CD4-positive, alpha-beta T cell treated with Interleukin-4 for 1 hour (primary cell): Measurements from ENCODE around the gene ARL2BP.
A peak's percentile ranks its signal among the peaks of the same experiment; 100 is the strongest.

Experiments
- DNase-seq, 2 donors: peaks; one replicate each; pipeline ENCODE4 v3.0.0-alpha.2; 2020 to 2022

Gene ARL2BP

DNA sequence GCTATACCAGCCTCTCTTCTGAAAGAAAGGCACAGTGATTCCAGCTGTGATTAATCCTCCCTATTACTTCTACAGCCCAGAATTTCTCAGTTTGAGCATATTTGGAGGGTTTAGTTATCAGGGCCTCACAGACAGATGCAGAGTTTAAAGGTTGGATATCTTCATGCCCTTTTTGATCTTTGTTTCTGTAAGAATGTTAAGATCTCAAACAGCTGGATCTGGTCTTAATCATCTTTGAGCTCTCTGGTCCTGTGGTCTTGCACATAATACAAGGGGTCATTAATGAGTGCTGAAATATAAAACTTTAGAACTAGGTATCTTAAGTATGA lies 9.1 kb upstream of the ARL2BP start:
- DNase-seq: no peak

DNA sequence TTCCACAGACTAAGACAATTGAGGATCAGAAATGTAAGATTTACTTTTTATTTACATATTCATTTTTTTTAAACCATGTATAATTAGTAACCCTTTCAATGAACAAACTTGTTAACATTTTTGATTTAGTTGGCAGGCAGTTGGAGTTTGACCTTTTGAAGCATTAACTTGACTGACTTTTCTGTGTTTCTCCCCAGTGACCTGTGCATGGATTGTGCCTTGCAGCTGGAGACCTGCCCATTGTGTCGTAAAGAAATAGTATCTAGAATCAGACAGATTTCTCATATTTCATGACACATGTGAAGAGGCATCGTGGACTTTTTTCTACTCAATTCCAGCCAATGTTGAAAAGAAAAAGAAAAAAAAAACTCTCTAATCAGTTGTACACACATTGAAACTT lies 6.4 kb upstream of the ARL2BP start:
- no peak for DNase-seq

- no peak for DNase-seq
Observed at GRCh38 chr16:57239107-57239506, 6.0 kb upstream of the ARL2BP start.

DNA sequence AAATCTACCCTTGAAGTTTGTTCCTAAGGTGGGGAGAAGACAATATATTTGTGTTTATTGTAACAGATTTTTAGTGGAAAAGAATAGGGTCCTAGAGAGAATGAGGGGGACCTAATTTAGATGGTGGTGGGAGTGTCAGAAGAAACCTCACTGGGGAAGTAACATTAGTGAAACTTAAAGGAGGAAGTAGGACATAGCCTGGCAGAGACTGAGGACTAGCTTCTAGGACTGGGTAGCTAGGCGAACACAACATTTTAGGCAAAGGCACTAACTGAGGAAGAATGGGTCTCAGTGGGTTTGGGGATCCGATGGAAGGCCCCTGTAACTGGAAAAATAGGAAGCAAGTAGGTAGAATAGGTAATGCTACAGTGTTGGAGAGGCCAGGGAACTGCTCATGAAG lies 4.2 kb upstream of the ARL2BP start:
- no peak for DNase-seq

DNA sequence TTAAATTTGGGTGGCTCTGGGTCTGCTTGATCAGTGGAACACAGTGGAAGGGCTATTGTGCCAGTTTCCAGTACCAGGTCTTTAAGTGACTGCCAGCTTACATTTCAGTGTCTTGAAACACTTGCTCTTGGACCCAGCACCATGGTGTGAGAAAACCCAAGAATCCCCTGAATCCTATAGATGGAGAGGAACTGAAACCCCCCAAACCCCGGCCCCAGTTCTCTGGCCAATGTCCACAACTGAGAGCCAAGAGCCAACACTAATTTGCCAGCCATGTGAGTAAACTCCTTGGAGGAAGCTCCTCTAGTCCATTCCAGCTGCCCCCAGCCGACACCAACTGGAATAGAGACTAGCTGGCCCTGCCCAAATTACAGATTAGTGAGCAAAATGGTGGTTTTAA lies 2.4 kb upstream of the ARL2BP start:
- DNase-seq: no peak

- no peak for DNase-seq
Observed at GRCh38 chr16:57244463-57244766, 644 bp upstream of the ARL2BP start.

- no peak for DNase-seq
Observed at GRCh38 chr16:57245472-57246113, 534 bp downstream of the ARL2BP start.

DNA sequence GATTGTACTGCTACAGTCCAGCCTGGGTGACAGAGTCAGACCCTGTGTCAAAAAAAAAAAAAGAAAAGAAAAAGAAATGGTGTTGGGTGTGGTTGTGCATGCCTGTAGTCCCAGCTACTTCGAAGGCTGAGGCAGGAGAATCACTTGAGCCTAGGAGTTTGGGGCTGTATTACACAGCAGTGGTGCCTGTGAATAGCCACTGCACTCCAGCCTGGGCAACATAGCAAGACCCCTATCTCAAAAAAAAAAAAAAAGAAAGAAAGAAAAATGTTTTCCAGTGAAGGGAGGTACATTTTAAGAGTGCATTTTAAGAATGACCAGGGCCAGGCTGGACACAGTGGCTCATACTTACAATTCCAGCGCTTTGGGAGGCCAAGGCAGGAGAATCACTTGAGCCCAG lies 6.3 kb downstream of the ARL2BP start:
- DNase-seq: no peak

DNA sequence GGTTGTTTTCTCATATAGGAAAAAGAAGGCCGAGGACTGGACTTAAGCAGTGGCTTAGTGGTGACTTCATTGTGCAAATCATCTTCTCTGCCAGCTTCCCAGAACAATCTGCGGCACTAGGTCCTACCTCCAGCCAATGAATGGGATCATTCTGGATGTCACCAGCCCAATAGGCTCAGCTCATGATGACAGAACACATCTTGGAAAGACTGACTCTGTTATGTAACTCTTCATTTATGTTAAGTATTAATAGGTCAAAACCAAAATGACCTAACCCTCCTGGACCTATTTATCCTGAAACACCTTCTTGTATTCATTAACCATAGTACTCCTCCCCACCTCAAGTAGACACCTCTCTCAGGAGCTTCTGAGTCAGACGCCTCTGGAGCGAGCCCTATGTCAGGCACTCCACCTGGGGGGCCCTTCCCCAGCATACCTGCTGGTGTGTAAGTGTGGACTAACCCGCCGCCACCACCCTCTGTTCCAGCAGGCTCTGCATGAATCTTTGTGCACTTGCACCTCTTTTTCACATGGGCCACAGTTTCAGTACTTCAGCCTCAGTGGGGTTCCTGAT lies 7.2 kb downstream of the ARL2BP start:
- no peak for DNase-seq

DNA sequence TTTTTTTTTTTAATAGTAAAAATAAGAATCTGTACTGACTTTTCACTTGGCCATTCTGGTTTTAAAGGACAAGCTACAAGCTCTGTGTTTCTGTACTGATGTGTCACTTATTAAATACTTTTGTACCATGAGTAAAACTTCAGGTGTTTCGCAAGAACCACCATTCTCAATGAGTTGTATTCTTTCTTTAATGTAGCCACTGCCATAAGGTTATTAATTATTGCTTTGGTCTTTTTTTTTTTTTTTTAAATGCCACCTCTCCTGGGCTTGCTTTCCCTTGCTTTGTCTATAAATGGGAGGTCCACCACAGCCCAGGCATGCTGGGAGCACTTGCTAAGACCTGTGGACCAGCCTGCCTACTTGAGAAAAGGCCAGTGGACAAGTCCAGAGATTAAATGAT lies 8.4 kb downstream of the ARL2BP start:
- no peak for DNase-seq

GRCh38 chr16:57255686-57256415 lies 10.8 kb downstream of the ARL2BP start:
- DNase-seq: no peak

DNA sequence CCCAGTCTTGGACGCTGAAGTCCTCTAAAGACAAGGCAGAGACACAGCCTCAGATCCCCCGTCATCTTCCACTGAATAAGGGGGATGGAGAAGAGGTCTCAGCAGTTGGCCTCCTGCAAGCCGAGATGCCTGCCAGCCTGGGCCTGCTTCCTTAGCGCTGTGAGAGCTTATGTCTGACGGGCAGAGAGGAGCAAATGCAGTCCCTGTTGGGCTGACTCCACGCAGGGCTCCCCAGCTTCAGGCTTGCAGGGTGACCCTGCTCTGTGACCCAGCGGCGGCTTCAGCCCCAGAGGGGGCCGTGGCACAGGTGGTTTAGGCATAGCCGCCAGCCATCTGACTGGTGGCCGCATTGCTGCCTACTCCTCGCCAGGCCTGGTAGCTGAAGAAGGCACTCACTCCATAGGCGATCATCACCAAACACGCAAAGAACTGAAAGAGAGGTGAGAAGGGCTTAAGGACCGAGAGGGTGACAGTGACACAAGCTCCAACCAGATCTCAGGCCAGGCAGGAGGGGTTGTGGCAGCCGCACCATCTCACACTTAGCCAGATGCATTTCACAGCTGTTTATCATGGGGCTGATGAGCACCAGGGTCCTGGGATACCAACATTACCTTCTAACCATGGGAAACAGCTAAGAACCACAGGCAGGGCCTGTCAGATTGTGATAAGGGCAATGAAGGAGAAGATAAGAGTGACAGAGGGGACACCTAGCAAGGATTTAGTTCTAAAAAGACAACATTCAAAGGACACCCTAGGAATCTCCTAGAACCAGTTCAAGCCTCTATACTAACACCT lies 11.7 kb downstream of the ARL2BP start:
- DNase-seq: no peak

DNA sequence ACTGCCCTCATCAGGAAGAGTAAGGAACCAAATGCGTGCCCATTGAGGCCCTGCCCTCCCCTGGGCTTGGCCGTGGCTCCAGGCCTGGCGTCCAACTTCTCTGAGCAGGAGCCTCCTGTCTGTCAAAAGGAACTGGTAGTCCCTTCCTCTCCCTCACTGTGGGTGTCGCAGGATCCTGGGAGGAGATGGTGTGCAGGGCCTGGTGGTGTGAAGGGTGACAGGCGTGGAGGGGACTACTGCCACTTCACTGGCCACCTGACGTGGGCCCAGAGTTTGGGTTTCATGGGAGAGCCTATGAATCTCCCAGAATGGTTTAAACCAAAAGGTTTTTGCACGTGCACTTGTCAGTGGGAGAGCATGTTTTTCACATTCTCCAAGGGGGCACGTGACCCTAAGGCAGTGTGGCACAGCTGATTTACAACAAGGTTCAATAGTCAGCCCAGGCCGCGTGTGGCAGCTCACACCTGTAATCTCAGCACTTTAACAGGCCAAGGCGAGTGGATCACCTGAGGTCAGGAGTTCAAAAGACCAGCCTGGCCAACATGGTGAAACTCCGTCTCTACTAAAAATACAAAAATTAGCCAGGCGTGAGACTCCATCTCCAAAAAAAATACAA lies 12.5 kb downstream of the ARL2BP start:
- DNase-seq: no peak

DNA sequence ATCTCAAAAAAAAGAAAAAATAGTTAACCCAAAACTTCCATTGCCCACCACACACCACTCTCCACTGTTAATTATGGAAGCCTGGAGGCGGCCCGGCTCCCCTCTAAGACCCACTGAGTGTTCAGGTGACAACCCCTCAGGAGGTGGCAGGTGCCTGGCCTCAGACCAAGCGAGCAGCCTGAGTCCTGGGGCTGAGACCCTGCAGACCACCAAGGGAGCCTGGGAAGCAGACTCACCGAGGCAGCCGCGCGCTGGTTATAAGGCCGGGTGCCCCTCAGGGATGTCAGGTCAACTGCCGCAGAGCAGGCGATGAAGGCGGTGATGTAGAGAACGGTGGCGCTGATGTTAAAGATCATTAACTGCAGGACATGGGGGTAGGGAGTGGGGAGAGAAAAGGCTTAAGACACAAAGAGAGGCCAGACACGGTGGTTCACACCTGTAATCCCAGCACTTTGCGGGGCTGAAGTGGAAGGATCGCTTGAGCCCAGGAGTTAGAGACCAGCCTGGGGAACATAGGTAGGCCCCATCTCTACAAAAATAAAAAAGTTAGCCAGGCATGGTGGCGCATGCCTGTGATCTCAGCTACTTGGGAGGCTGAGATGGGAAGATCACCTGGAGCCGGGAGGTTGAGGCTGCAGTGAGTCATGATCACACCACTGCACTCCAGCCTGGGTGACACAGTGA lies 13.3 kb downstream of the ARL2BP start:
- no peak for DNase-seq

DNA sequence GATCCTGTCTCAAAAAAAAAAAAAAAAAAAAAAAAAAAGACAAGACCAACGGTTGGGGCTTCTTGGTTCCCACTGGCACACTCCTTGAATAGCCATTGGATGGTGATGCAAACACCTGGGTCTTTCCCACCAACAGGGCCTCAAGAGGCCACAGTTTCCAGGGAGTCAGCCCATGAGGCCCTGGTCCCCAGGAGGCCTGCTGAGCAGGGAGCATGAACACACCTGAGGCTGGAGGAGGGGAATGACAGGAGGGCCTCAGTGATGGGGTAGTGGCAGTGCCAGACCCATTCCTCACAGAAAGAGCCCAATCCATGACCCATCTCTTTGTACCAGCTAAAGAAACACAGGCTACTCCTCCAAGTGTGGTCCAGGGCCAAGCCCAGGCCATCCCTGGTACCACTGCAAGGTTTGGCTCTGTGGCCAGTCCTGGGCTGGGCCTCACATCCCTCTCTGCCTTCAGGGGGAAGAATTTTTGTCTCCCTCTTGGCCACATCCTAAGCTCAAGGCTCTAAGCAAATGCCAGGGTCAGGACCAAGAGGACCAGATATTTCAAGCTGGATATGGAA lies 13.9 kb downstream of the ARL2BP start:
- DNase-seq: no peak

DNA sequence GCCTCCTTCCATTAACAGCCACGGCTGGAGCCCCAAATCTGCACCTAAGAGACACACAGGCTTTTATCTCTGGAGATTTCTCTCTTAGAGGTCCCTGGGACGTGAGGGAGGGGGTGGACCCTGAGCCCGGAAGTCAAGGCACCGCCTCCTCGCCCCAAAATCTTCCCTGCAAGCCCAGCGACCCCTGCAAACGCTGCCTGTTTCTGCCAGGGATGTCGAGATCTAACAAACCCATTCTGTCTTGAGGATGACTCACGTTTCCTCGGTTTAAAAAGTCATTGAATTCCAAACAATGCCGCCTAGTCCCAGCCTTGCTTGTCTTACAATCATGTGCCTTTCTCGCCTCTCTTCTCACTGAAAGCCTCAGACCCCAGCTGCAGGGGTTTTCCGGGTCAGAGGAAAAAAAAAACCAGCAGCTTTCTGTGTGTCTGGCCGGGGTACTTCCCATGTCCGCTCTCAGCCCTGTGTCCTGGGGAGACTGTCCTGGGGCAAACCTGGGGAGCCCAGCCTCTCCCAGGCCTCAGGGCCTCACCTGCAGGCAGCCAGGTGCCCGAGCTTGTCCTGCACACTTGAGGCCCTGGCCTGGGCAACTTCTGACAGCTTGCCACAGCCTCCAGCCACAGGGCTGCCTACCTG lies 15.4 kb downstream of the ARL2BP start:
- DNase-seq: peak in 1 of 2 donors; percentile 28

- no peak for DNase-seq
Observed at GRCh38 chr16:57261806-57262205, 16.7 kb downstream of the ARL2BP start.

- no peak for DNase-seq
Observed at GRCh38 chr16:57262841-57263540, 17.9 kb downstream of the ARL2BP start.

DNA sequence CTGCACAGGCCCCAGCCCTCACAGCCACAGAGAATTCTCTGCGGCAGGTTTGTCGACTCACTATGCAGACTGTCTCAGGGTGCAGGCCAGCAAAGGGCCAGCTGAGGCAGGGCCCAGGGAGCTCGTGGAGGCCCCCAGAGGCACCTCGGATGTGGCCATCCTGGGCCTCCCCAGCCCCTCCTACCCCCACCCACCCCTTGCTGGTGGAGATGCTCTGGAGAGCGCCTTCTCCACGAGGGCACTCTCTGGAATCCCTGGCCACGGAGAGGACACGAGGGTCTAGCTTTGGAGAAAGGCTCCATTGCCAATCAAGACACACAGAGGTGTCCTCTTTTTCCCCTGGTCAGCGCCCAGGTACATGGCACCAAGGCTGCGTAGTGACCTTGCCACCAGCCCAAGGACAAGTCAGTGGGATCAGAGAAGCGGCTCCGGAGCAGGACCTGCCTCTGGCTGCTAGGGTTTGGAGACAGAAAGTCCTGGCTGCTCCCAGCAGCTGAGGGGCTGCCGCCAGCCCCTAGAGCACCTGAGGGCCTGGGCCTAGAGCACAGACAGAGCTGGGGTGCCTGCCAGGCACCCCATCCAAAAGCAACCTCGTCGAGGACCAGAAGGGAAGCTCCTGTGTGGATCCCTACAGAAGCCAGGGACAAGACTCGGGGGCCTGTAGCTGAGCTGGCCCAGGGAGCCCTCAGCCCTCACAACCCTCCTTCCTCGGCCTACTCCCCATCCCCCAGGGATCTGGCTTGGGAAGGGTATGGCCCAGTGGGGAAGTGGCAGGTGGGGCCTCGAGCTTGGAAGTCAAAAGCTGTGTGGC lies 18.7 kb downstream of the ARL2BP start:
- no peak for DNase-seq

DNA sequence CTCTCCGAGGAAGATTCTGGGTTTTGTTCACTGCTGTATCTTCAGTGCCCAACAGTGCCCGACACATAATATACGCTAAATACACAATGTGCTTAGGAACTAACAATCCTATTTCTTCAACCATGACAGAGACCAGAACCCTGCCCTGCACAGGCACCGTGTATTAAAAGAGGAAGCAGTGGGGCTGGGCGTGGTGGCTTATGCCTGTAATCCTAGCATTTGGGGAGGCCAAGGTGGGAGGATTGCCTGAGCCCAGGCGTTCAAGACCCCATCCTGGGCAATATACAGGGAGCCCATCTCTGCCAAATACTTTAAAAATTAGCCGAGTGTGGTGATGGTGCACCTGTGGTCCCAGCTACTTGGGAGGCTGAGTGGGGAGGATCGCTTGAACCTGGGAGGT lies 19.3 kb downstream of the ARL2BP start:
- no peak for DNase-seq
